HL-60 (cell line): ENCODE results near the gene CLIP2.

Source experiments
- CTCF ChIP-seq: IDR thresholded peaks from one replicate; pipeline ENCODE4 v1.5.1; 2011; ENCODE audit warnings: low read length, control low read depth, inconsistent platforms; ENCODE audit not compliant: insufficient read depth
- GABPA ChIP-seq: IDR thresholded peaks from 2 replicates; pipeline ENCODE4 v1.6.1; 2012; ENCODE audit warnings: low read depth
- POLR2AphosphoS5 ChIP-seq: IDR thresholded peaks from 2 replicates; pipeline ENCODE4 v1.6.1; 2012; ENCODE audit warnings: low read depth
- REST ChIP-seq: IDR thresholded peaks from 2 replicates; pipeline ENCODE4 v1.6.1; 2012; ENCODE audit warnings: low read depth; ENCODE audit not compliant: insufficient replicate concordance

GRCh38 chr7:74387606-74388005 is 98.4 kb downstream of the CLIP2 start:
- TF ChIP-seq CTCF (no peak), REST (no peak), POLR2AphosphoS5 (no peak), GABPA (no peak)
